GM18873 (cell line): ENCODE measurements around the gene CD86.
A peak's percentile ranks its signal among the peaks of the same experiment; 100 is the strongest.

Source experiments
- ATAC-seq: cut with Tn5 transposase; IDR thresholded peaks from one replicate; pipeline ENCODE4 v1.9.1; 2021; ENCODE audit warnings: mild to moderate bottlenecking, moderate library complexity, moderate number of reproducible peaks; ENCODE audit not compliant: unreplicated experiment, low FRiP score

Gene CD86

DNA sequence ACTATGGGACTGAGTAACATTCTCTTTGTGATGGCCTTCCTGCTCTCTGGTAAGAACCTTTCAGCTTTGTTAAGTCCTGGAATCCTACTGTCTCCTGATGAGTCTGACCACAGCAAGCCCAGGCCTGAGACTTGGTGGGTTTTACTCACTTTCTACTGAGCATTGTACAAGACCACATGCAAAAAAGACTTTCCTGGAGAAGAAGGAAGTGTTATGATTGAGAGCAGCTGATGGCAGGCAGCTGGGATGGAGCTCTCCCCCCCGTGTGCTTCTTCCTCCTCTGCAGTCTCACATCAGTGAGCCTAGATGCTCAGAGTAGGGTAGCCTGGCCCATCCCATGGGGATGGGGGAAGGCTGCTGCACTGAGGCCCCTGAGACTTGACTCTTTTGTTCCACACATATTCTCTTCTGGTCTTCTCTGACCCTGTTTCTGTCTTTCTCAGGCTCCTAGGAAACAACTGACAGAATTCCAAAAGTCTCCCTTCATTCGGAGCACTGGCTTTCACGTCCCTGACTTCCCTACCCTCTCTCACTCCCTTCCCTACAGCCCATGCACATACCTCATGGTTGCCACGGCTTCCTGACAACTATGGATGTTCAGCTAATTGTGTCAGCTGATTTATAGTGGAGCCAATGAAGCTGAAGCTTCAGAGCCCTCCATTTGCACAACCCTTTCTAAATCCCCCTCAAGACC lies 36.6 kb downstream of the CD86 start:
- no peak for ATAC-seq

DNA sequence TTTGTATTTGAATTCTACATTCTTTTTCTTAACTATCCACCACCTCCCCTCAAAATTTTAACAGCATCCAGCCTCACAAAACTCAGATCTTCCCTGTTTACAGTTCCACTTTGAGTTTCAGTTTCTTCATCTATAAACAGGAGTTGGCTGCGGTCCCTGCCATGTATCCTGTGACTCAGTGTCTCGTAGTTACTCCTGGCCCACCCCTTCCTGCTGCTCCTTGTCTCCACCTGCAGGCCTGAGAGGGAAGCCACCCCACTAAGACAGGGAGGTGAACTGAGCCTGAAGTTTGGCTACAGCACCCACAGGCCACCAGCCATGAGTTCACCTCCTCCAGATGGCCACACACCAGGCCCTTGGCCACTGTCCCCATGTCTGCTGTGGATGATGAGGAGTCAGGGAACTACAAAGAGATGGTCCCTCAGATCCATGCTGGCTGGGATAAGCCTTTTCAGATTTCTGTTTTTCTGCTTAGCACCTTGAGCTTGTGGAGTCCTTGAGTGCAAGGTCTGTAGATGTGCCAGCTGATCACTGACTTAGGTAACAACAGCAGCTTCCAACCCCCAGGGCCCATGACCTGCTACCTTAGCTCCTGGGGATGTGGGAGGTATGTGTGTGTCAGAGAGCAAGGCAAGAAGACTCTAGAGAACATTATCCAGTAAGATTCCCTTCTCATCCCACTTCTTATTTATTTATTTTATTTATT lies 37.5 kb downstream of the CD86 start:
- no peak for ATAC-seq

DNA sequence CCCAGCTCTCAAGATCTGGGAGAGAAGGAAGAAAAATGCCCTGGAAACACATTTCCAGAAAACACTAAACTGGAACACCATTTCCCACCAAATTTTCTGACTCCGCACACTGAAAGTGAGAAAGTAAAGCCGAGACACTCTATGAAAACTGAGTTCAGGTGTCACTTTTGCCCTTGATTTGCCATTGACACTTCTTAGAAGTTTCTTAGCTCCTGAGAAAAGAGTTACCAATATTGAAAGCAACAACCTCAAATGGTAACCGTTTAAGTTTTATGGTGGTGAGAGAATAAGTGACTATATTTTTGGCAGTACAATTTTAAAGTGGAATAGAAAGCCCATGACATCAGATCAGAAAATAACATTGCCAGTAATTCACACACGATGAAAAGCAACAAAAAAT lies 39.0 kb downstream of the CD86 start:
- ATAC-seq, result no peak

DNA sequence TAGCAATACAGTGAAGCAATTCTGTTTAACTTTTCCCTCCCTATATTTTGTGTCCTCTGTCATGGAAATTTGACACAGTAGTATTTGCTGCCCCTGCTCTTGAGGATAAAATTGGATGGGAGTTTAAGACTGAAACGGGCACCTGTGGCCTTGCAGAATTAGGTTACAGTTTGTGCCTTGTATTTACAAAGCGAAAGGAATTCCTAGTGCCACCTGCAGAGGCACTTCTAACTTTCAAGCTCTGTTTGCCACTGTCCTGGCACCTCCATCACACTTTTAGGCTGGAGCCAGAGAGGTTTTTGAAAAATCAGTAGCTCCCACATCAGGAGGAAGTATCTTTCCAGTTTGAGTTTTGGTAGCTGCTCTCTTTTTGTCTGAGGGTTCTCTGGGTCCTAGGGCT lies 39.5 kb downstream of the CD86 start:
- no peak for ATAC-seq

DNA sequence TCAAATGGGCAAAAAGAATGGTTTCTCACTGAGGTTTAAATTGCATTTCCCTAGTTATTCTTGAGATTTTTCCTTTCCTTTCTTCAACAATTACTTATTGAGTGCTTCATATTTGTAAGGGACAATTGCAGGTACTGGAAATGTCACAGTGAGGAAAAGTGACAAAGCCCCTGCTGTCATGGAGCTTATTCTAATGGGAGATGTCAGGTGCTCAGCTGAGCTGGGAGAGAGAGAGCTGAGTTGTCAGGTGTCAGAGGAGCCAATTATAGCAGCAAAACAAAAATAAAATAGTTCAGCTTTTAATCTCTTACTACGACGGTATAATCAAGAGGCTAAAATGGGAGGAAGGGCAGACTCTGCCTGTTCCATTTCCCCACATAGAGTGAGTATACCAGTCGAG lies 42.0 kb downstream of the CD86 start:
- no peak for ATAC-seq

DNA sequence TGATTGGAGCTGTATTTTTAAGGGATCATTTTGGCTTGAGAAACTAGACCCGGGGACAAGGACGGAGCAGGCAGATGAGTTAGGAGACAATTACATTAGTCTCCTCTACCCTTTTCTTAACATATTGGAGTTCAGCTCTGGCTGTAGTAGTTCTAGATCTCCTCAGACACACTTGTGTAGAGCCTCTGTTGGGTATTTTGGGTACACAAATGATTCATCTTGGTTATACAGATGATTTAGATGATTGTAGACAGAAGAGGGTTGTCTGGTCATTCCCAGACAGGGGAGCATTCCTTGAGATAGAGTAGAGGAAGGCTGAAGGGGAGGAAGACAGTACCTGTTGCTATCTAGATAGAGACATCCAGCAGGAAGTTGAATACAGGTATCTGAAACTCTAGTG lies 43.4 kb downstream of the CD86 start:
- no peak for ATAC-seq

DNA sequence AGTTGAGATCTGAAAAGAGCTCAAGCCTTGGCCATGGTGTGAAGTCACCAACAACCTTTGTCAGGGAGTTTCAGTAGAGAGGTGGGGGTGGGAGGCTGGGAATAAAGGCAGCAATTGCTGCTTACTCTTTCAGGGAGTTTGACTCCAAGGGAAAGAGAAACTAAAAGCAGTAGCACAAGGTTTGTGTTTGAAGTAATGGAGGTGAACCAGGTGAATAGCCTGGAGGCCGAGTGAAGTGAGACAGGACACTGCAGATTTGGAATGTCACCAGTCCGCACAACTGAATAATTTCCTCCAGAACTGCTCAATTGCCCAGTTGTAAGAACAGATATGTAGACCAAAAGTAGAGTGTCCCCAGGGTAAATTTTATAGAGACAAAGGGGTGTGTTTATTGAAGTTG lies 44.1 kb downstream of the CD86 start:
- no peak for ATAC-seq

DNA sequence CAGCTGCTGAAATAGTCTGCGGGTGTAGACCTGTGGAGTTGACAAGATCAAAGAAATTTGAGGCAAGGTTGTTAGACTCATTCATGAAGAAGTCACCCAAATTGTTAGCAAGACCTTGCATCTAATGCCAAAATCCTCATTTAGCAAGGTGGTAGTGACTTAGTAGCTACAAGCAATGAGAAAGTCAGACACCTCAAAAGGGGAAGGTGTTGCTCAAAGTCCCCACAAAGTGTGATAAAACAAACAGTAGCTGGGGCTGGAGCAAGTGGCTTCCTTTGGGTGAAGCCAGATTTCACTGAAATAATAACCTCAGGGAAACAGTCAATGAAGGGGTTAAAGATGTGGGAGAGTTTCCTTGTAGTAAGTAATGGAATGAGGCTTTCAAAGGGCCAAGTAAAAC lies 44.9 kb downstream of the CD86 start:
- no peak for ATAC-seq

DNA sequence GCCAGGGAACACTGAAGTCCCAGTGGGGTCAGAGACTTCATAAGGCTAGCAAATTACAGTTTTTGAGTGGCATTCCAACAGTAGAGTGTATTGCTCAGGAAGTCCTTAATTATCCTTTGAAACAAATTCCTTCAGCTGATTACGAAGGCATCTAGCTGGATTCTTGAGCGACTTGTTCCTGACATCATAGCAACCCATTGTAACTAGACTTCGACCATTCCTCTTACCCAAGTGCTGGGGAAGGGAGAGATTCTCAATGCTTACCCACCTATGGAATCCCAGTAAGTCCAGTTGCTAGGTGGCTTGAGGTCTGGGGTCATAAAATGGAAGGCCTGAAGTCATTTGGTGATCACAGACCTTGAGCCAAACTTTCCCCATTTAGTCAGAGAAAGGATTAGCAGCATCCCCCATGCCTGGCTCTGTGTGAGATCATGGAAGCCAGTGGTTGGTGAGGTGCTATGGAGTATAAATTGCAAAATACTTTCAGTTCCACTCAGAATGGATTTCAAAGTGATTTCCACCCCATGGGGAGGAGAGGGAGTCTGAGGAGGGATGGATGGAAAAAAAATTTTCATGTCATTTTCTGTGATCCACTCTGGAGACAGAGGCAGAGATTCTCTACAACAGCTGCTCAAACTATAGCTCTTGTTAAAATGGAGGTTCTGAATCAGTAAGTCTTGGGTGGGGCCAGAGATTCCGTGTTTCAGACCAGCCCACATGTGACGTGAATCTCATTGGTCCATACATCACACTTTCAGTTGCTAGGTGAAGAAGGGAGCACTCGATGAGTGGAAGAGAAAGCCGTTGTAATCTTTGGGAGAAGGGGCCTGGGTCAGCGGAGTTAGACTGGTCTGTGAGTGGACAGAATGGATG lies 45.7 kb downstream of the CD86 start:
- no peak for ATAC-seq

DNA sequence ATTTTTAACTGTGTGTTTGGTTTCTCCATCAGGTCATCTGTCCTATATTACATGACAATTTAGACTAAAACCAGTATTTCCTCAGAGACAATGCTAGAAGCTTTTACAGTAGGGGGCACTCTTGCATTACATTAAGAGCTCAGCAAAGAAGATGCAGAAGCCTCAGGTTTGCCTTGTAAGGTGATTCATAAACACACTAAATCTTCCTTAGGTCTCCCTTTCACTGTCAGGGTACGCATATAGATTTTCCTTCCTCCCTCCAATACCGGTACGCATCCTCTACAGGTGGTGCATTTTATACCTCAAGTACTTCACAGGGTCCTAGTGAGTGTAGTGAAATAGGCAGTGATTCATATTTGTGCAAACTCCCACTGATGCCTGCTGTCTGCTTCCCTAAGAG lies 46.5 kb downstream of the CD86 start:
- peak; percentile 42 for ATAC-seq

DNA sequence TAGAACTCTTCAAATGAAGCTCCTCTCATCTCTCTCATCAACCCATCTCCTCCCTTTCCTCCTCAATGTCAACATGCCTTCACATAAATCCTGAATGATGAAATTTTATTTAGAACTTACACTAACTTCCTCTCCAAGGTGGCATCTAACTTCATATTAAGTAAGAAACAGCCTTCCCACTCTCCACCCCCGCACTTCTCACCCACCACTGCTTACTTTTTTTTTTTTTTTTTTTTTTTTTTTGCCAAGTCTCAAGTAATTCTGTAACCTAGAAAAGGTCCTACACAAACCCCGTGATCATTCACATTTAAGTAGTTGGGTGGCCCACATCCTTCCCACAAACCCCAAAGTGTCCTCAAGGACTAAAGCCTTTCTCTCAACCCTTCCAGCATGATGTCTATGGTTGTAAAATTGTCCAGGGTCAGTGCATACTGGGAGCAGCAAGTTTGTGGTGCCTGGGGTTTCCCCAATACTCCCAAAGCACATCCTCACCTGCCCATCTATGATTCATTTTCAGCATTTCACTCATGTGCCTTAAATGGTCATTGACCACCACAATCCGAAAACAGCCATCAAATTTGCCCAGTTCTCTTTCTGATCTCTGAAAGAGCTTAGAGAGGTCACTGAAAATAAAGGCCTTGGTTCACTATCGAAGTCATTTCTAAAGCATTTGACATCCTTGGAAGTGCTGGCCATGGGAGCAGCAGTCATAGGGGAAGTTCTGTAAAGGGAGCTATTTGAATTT lies 47.2 kb downstream of the CD86 start:
- peak; percentile 35 for ATAC-seq

DNA sequence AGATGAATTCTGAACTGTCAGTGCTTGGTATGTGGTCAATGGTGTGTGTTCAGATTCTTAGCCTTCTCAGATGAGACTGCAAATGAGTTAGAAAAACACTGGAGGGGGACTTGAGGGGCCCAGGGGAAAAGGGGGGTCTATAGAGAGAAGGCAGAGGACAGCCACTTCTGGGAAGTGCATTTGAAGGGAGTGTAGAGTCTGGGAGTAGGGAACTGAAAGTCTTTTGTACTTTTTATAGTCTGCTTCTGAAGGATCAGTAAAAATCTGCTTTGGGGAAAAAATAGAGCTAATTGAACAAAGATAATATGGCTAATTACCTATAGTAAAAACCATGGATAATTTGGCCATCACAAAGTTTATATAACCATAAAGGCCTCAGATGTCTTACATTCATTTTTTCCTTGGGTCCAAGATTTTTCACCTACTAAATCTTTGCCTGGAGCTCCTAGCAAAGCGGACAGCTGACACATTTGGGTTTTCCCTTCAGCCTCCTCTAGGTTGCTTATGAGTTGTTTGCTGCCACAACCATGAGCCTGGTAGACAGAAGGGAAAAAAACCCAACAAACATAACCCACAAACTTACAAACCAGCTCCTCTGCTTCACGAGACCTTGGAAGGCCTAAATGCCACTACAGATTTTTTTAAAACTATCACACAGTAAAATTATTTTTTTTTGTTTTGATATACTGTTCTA lies 48.8 kb downstream of the CD86 start:
- no peak for ATAC-seq

DNA sequence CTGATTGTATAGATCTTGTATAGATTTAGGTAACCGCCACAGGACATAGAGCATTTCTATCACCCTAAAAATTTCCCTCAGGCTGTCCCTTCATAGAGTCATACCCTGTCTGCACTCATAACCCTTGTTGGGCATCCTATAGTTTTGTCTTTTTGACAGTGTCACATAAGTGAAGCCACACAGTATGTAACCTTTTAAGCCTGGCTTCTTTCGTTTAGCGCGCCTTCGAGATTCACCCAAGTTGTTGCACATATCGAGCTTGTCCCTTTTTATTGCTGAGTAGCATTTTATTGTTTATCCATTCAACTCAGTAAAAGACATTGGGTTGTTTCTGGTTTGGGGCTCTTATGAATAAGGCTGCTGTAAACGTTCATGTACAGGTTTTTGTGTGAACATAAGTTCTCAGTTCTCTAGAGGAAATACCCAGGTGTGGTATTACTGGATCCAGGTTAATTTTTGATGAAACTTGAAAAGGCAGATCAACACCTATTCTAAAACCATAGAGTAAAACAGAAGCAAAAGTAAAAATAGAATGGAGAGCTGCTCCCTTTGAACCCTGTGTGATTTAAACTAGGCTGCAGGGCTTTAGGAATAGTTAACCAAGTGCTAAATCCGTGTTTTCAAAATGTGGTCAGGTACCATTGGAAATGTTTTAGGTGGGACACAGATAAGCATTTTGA lies 49.5 kb downstream of the CD86 start:
- no peak for ATAC-seq

DNA sequence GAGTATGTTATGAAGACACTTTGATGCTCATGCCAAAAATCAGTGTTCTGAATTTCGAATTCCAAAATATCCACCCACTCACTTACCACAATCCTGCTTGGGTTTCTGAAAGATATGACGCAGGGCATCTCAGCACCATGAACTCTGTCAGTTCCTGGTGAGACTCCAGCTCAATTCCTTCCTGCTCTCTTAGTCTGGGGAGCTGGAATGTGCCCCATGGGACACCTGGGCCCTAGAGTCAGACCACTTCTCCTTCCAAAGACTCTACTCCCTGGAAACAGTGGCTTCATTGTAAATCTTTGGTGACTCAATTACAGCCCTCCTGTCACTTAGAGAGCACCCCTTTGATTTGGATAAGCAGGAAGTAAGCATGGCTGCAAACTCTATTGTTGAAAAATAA lies 50.5 kb downstream of the CD86 start:
- ATAC-seq, result no peak

DNA sequence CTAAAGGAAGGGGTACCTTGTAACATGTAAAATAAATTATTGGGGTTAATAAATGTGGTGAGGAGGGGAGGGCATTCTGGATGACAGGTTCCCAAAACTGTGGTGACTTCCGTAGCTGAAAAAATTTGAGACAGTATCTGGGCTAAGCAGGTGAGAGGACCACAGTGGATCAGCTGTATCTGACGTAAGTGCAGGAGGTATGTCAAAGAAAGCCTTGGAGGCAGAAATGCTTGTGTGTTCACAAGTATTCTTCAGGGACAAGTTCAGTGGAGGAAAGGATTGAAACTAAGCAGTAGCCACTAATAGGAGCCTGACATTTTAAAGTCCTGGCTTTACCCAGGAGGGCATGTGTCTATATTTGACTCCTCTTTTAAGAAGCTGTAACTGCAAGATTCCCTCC lies 52.0 kb downstream of the CD86 start:
- ATAC-seq, result no peak

DNA sequence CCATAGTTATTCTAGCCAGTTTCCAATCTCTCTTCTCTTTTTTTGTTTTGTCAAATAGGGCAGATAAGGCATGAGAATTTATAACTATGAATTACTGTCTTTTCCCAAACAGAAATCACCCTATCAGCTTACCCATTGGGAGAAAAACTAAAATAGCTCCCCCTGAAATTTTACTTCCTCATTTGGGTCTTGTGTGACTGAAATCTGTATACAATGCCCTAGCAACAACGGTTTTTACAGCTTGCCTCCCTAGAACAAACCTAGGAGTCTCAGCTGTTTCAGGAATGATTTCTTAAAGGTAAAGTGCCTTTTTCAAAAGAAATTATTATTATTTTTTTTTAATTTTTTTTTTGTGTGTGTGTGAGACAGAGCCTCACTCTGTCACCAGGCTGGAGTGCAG lies 56.8 kb downstream of the CD86 start:
- no peak for ATAC-seq

DNA sequence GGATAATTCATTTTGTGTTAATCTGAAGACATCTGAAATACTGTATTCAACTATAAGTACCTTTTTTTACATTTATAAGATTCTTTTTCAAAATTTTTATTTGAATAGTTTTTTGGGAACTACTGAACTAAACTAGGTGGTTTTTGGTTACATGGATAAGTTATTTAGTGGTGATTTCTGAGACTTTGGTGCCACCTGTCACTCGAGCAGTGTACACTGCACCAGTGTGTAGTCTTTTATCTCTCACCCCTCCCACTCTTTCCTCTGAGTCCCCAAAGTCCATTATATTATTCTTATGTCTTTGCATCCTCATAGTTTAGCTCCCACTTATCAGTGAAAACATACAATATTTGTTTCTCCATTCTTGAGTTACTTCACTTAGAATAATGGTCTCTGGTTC lies 57.6 kb downstream of the CD86 start:
- no peak for ATAC-seq

DNA sequence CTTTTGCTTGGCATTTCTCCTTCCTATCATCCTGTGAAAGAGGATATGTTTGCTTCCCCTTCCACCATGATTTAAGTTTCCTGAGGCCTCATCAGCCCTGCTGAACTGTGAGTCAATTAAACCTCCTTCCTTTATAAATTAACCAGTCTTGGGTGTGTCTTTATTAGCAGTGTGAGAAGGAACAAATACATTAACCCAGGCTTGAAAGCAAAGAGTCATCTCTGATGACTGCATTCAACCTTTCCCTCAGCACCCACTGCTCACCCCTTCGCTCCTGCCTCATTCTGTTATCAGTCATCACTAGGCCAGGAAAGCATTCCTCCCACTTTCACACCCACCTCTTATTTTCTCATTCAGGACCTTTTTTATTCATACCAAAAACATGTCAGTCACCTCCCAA lies 68.7 kb downstream of the CD86 start:
- ATAC-seq, result no peak

DNA sequence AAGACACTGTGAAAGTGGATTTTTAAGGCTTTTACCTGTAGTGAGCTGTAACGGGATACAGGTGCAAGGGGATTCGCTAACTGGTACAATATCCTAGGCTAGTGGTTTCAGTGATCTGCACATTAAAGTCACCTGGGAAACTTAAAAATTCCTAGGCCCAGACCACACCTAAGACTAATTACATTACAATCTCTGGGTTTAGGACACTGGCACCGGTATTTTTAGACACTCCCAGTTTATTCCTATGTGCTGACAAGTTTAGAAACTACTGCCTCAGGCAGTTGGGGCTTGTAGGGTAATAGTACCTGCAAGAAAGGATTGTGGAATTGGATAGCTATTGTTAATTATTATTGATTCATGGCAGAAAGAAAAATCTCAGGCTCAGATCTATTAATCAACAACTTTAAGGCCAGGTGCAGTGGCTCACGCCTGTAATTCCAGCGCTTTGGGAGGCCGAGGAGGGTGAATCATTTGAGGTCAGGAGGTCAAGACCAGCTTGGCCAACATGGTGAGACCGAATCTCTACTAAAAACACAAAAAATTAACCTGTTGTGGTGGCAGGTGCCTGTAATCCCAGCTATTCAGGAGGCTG lies 77.9 kb downstream of the CD86 start:
- ATAC-seq, result no peak
